HepG2 (cell line): ENCODE measurements around the gene ZNF595. TPM values are rescaled to one million over a fixed set of nuclear protein-coding genes. Genes with fewer than 3 reads are reported as not detected.
"Not testable (repeated sequence)": the region's sequence is repeated elsewhere in the genome, so short reads cannot be mapped to it uniquely, and the experiment has no call there.

ENCODE experiments used
- ATAC-seq: fragments of 200-7000 bp; cut with Tn5 transposase; 3 replicates; pipeline ENCODE4 v1.9.1; 2020; ENCODE audit warnings: mild to moderate bottlenecking, moderate library complexity
- BruUV-seq: library from RNA; stranded (reverse); fragments of 400-500 nt; replicated peaks from 2 replicates; lab custom pipeline; 2021; lab: Mats Ljungman, UMichigan
- CTCF ChIA-PET: fragments of 300-600 bp; formaldehyde crosslinking; extraction: SDS; loops from one replicate; lab custom pipeline; 2021; ENCODE audit warnings: low total read pairs, inconsistent platforms, low intra/inter-chr PET ratio; lab: Yijun Ruan, JAX
- POLR2A ChIA-PET: fragments of 350-600 bp; sonication (Branson Sonifier 250); formaldehyde crosslinking; loops from one replicate; lab custom pipeline; 2020; ENCODE audit warnings: antibody characterized with exemption, inconsistent platforms; lab: Yijun Ruan, JAX
- DNase-seq: peaks from one replicate; pipeline ENCODE4 v3.0.0-alpha.2; 2015; ENCODE audit warnings: low spot score
- FAIRE-seq: peaks from 3 replicates; lab custom pipeline; 2011; peaks lifted over from hg19 to GRCh38; lab: Jason Lieb, UNC
- H2AFZ ChIP-seq: one replicate; pipeline ENCODE4 v1.6.1; 2011; ENCODE audit warnings: low read length, inconsistent platforms
- H3K27ac ChIP-seq: fragments of 300-600 bp; 3 replicates; pipeline ENCODE4 v1.8.0; 2011; ENCODE audit warnings: mixed run types, mild to moderate bottlenecking, mixed read lengths, low read length, inconsistent platforms; ENCODE audit not compliant: insufficient read depth; ENCODE audit errors: extremely low read length
- H3K27me3 ChIP-seq, 2 experiments: fragments of 200-600 bp in 1 of 2; 2 replicates in 1 of 2; 3 replicates in 1 of 2; pipeline versions ENCODE4 v1.6.0 to v1.8.0; 2011; ENCODE audit warnings: low read length in 2 of 2, mild to moderate bottlenecking in 2 of 2, moderate library complexity in 2 of 2, inconsistent platforms in 1 of 2; ENCODE audit not compliant: insufficient read depth in 2 of 2, control insufficient read depth in 1 of 2
- H3K36me3 ChIP-seq, 2 experiments: fragments of 200-600 bp in 1 of 2; replicated peaks in 1 of 2; 2 replicates in 1 of 2; 3 replicates in 1 of 2; pipeline versions ENCODE4 v1.5.1 to v1.8.0; 2011; ENCODE audit warnings: low read length in 2 of 2, inconsistent platforms in 1 of 2; ENCODE audit not compliant: insufficient read depth in 2 of 2, control insufficient read depth in 1 of 2
- H3K4me1 ChIP-seq: 2 replicates; pipeline ENCODE4 v1.5.1; 2012; ENCODE audit warnings: low read length, inconsistent platforms; ENCODE audit not compliant: insufficient read depth
- H3K4me2 ChIP-seq: 2 replicates; pipeline ENCODE4 v1.6.0; 2011; ENCODE audit warnings: low read depth, low read length, inconsistent platforms
- H3K4me3 ChIP-seq, 3 experiments: fragments of 200-600 bp in 1 of 3; sonication (generic), shearing (Covaris generic) in 1 of 3; replicated peaks in 1 of 3; 2 replicates each; pipeline ENCODE4 v1.5.1; 2011 to 2016; ENCODE audit warnings: low read length in 3 of 3, inconsistent platforms in 2 of 3, low read depth in 2 of 3, mild to moderate bottlenecking in 2 of 3, control low read depth in 1 of 3, mixed read lengths in 1 of 3; ENCODE audit not compliant: insufficient read depth in 1 of 3
- H3K79me2 ChIP-seq: one replicate; pipeline ENCODE4 v1.6.1; 2011; ENCODE audit warnings: low read length, inconsistent platforms; ENCODE audit not compliant: insufficient read depth
- H3K9ac ChIP-seq: 2 replicates; pipeline ENCODE4 v1.6.0; 2011; ENCODE audit warnings: mild to moderate bottlenecking, low read depth, low read length, inconsistent platforms; ENCODE audit not compliant: insufficient read depth
- H3K9me3 ChIP-seq: 2 replicates; pipeline ENCODE4 v1.5.1; 2012; ENCODE audit warnings: mild to moderate bottlenecking, low read length
- H4K20me1 ChIP-seq: 2 replicates; pipeline ENCODE4 v1.6.0; 2011; ENCODE audit warnings: inconsistent platforms, mild to moderate bottlenecking, low read length, moderate library complexity; ENCODE audit not compliant: insufficient read depth
- ZBTB33 ChIP-seq: sonication (generic); formaldehyde crosslinking; IDR thresholded peaks from 2 replicates; pipeline ENCODE4 v1.4.0; 2020; ENCODE audit warnings: missing genetic modification reagents
- WGBS: methylation state at CpG from one replicate; pipeline ENCODE4 v1.1.6; 2017; ENCODE audit warnings: low lambda C conversion rate; 5-methylcytosine and 5-hydroxymethylcytosine counted together
- in situ Hi-C: cut with HindIII; loops from 2 replicates; pipeline ENCODE4 v1.10.0; 2017; ENCODE audit warnings: low pct_unique_long_range_greater_than_20kb; ENCODE audit not compliant: extremely low pct_ligation_motif_present
- intact Hi-C: fragments of 100-400 bp; cut with micrococcal nuclease; formaldehyde crosslinking; loops from one replicate; pipeline ENCODE4 v1.10.0; 2022; ENCODE audit not compliant: unreplicated experiment
- polyA plus RNA-seq, 8 experiments: library from polyadenylated mRNA; depleted of rRNA in 3 of 8; stranded (reverse) in 7 of 8; unstranded in 1 of 8; fragments of >200 nt; fragmentation: Illumina TruSeq in 4 of 8; extraction: Trizol in 4 of 8; gene quantifications; 2 replicates each; pipeline versions ENCODE4 v1.2.1 to v1.2.3, GENCODE V29; 2011 to 2016; ENCODE audit warnings: low read depth in 4 of 8, missing spikeins in 1 of 8, mixed read lengths in 1 of 8; ENCODE audit not compliant: insufficient read depth in 1 of 8
- total RNA-seq, 5 experiments: library from RNA; depleted of rRNA; stranded (reverse); fragments of >200 nt; fragmentation: Illumina TruSeq; extraction: Trizol; gene quantifications; 2 replicates each; pipeline ENCODE4 v1.2.3, GENCODE V29; 2016; ENCODE audit warnings: low read depth in 1 of 5

Gene ZNF595
- total and polyA plus RNA-seq, 2 of the 13 experiments (the other 11 are each of a cell fraction or from before 2014, with no cell fraction given): 0.09 TPM; not detected in 1

GRCh38 chr4:11816-12417, 41.2 kb upstream of the ZNF595 start:
- H4K20me1 ChIP-seq, POLR2A ChIA-PET, BruUV-seq, in situ Hi-C loops, H3K4me1 ChIP-seq, H2AFZ ChIP-seq, intact Hi-C loops, CTCF ChIA-PET, H3K79me2 ChIP-seq, FAIRE-seq, H3K9ac ChIP-seq, H3K4me3 ChIP-seq, H3K4me2 ChIP-seq, H3K27ac ChIP-seq, H3K9me3 ChIP-seq, H3K27me3 ChIP-seq, H3K36me3 ChIP-seq: not testable (repeated sequence)
- peak; percentile 95 for TF ChIP-seq ZBTB33
- ATAC-seq (peak; percentile 95), DNase-seq (peak; percentile 30)
- 69% methylated on average over 6 of the region's 21 CpGs for WGBS

- BruUV-seq, H3K9ac ChIP-seq, POLR2A ChIA-PET, in situ Hi-C loops, ATAC-seq, H3K79me2 ChIP-seq, H3K4me2 ChIP-seq, intact Hi-C loops, CTCF ChIA-PET, DNase-seq, H3K27ac ChIP-seq, H3K36me3 ChIP-seq, H3K9me3 ChIP-seq, FAIRE-seq, H3K4me1 ChIP-seq, H3K27me3 ChIP-seq, H3K4me3 ChIP-seq, H2AFZ ChIP-seq, H4K20me1 ChIP-seq: not testable (repeated sequence)
- 17% methylated on average over 3 of the region's 3 CpGs for WGBS
These were observed 35.0 kb upstream of the ZNF595 start for GRCh38 chr4:18128-18527.

- H3K9ac ChIP-seq, H3K27ac ChIP-seq, BruUV-seq, H3K9me3 ChIP-seq, CTCF ChIA-PET, in situ Hi-C loops, H3K27me3 ChIP-seq, H2AFZ ChIP-seq, H3K4me1 ChIP-seq, H3K79me2 ChIP-seq, H3K4me2 ChIP-seq, FAIRE-seq, POLR2A ChIA-PET, H3K4me3 ChIP-seq, H3K36me3 ChIP-seq, ATAC-seq, DNase-seq, H4K20me1 ChIP-seq, intact Hi-C loops: not testable (repeated sequence)
- WGBS: 16% methylated on average over 1 of the region's 1 CpG
These were observed 34.5 kb upstream of the ZNF595 start for GRCh38 chr4:18589-18988.

- H3K4me1 ChIP-seq, BruUV-seq, H3K4me3 ChIP-seq, H3K27me3 ChIP-seq, in situ Hi-C loops, H2AFZ ChIP-seq, intact Hi-C loops, H3K9ac ChIP-seq, H4K20me1 ChIP-seq, H3K4me2 ChIP-seq, CTCF ChIA-PET, DNase-seq, H3K79me2 ChIP-seq, ATAC-seq, H3K27ac ChIP-seq, FAIRE-seq, POLR2A ChIA-PET, H3K36me3 ChIP-seq: not testable (repeated sequence)
- 0% methylated on average over 2 of the region's 2 CpGs for WGBS
- peaks cover 12% of the 10 kb centered on the region; the same call in 1 of the 2 replicates for H3K9me3 ChIP-seq
These were observed 30.2 kb upstream of the ZNF595 start for GRCh38 chr4:22882-23281.
